Renal pelvis (tissue), 12 donors: ENCODE data around the gene DMBX1. TPM values are rescaled to one million over a fixed set of nuclear protein-coding genes. Genes with fewer than 3 reads are reported as not detected.

Experiments
- DNase-seq: peaks from one replicate; pipeline ENCODE4 v3.0.0-alpha.2; 2013
- long read RNA-seq, 16 experiments: transcript quantifications; one replicate each; lab custom pipeline, GENCODE V29; 2026
- polyA plus RNA-seq, 3 donors: library from polyadenylated mRNA; unstranded; fragments of 120-200 nt; gene quantifications; one replicate each; pipeline ENCODE4 v1.2.1, GENCODE V29; 2013; ENCODE audit not compliant: insufficient read length in 3 of 3

DMBX1 gene
- under 1 TPM in 1 of 3 donors, not detected in 2; 0.06 TPM for polyA plus RNA-seq
- long read RNA-seq, donor 1 = 0 reads
- long read RNA-seq, donor 2 = 0 reads
- long read RNA-seq, donor 3 = 0 reads
- long read RNA-seq, donor 4 = 0 reads
- long read RNA-seq, donor 5 = 0 reads
- long read RNA-seq, donor 6 = 0 reads
- long read RNA-seq, donor 7 = 0 reads
- long read RNA-seq, donor 8 = 0 reads
- long read RNA-seq, donor 9 = 0 reads
- long read RNA-seq, donor 10 = 0 reads
- long read RNA-seq, donor 11 = 0 reads
- long read RNA-seq, donor 12 = 0 reads
- long read RNA-seq, donor 13 = 0 reads
- long read RNA-seq, donor 14 = 0 reads
- long read RNA-seq, donor 15 = 0 reads
- long read RNA-seq, donor 16 = 0 reads

DNA sequence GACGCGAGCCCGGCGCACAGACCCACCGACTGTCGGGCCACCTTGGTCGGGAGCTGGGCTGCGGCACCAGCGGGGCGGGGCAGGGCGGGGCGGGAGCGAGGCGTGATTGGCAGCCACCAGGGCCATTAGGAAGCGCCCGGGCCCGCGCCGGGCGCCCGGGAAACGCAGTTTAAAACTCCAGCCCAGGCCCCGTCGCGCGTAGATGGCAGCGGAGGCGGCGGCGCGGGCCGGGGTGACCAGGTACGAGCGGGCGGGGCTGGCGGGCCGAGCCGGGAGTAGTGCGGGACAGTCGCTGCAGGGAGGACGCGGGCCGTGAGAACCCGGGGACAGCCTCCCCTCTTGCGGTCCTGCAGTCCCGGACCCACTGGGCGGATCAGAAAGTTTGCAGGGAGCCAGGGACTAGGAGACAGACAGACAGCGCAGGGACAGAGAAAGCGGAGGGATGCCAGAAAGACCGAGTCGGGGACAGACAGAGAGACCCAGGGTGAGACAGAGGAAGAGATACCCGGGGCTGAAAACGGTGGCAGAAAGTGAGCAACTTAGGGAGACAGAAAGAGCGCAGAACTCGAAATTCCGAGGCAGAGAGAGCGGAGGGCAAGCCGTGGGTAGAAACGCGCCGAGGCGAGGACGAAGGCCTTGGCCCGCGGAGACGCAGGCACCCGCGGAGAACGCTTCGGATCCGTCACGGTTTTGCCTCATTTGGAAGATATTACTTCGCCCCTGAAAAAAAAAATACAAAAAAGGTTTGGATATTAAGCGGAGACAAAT, at the start of gene DMBX1:
TSS of gene DMBX1 (plus strand) at position 199 of the 768 bp plus-strand sequence. CDS start 17,175 bp downstream, outside the sequence.
- DNase-seq = no peak

DNA sequence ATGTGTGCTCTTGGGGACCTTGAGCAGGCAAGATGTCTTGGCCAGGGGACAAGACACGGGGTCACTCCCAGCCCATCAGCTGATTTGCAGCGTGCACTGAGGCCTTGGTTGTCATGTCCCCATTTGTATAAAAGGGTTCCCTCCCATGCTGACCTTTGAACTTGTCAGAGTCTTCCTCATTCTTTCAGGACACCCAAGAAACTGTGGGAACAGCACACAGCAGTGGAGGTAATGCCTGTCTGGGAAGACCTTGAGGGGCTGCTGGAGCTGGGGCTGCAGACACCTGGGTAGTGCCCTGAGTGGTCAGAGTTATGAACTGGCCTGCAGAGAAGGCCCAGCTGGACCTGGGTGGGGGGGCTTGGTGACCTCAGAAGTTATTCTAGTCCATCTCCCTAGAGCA, 49.2 kb upstream of the DMBX1 start:
- DNase-seq = no peak

DNA sequence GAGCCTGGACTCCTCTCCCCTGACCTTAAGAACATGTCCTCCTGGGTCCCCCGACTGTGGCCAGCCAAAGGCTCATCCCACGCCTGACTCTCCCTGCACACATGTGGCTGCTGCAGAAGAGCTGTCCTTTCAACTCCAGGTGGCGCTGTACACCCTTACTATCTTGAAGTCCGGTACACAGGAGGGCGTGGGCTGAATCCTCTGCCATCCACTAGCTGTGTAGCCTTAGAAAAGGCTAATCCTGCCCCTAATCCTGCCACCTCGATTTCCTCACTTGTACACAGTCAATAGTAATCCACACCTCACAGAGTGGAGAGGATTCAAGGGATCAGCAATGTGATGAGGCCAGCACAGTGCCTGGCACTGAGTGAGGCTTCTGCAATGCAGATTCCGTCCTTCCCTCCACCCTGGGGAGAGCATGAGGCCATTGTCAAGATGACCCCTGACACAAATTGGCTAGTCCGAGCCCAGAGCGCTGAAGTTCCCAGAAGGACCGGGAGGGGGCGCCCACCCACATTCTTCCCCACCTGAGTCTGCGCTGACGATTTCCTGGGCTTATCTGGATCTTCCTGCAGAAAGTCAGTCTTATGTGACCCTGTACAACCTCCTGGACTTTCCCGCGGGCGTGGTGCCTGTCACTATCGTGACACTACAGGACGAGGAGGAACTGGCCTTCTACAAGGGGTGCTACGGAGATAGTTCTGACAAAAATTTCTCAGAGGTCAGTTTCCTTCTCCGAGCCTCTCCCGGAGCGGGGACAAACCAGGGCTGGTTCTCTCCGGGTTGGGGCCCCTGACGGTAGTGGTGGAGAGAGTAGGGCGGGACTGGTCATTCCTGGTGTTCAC, 47.1 kb upstream of the DMBX1 start:
- DNase-seq = peak; percentile 65

DNA sequence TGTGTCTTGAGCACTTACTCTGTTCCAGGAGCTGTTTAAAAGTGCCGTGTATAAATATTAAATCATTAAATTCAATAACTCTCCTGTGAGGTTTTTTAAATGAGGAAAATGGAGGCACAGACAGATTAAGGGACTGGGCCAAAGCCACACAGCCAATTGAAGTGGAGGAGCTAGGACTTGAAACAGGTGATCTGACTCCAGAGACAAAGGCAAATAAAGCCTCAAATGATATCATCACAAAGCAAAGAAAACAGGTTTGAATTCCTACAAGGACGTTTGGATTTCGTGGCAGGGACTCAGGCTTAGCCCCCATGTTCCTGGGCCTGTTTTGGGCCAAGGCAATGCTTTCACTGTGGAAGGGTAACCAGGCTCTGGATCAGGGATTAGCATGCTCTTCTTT, 45.2 kb upstream of the DMBX1 start:
- DNase-seq = no peak

DNA sequence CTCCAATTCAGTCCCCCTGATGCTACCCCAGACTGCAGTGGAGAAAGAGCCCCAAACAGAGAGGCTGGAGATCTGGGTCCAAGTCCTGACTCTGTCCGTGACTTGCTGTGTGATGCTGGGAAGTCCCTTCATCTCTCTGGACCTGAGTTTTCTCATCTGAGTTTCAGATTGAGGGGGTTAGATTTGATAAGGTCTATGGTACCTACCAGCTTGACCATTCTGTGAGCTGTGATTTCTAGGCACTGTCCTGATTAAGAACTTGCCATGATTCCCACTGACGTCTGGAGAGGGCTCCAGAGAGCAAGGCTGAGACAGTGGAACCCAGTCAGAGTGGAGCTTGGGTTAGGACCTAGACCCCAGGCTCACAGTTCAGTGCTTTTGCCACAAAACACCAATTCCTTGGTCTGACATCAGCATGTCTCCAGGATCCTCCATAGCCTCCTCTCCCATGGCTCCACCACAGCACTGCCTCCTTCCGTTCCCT, 43.8 kb upstream of the DMBX1 start:
- DNase-seq = no peak

DNA sequence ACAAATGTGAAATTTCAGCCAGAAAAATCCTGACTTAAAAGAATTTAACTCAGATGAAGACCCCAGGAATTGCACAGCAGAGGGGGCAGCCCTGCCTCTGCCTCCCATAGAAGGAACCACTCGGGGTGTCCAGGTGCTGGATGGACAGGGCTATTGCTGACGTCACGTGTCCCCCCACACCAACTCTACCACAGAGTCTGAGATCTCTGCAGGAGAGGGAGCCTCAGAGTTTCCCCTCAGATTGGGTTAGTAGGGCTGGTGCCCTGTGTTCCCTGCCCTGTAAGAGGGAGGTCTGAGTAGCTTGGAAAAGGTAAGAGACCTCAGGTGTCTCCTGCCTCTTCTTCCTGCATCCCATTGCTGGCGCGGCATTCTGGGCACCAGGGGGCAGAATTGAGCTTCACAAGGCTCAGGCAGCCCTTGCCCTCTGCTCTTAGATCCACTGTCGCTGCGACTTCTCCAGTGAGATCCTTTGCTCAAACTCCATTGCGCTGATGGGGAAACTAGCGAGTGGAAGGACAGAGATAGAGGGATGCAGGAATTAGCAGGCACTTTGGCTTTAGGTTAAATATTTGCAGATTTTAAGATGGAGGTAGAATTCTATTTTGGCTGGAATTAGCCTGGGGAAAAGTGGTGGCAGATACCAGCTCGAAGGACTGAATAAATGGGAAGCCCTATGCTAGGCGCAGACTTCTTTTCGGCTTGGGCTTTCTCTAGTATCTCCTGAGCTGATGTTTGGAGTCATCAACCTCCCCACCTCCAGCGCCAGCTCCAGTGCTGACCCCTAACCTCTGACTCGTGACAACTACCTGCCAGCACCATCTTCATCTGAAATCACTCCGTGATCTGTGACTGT, 42.8 kb upstream of the DMBX1 start:
- peak; percentile 76 for DNase-seq

DNA sequence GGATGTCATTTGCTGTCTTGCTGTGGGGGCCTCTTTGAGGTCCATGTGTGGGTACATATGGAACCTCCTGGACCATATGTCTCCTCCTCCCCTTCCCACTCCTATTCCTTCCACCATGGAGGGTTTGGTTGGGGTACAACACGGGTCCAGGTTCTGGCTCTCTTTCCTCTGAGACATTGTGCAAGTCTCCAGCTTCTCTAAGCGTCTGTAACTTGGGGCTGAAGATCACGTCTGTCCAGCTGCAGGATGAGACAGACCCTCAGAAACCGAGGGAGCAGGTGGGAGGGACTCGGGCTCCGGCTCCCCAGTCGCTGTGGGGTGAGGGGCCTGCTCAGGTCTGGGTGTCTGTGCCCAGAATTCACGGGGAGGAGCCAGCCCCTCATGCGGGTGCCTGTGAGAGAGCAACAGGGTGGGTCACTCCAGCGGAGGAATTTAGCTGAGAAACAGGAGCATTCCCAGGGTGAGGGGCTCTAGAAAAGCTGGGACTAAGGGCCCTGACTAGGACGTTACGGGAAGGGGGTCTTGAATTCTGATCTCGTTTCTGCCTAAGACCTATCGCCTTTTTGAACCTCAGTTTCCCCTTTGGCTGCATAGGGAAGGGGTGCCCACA, 42.0 kb upstream of the DMBX1 start:
- DNase-seq = no peak

DNA sequence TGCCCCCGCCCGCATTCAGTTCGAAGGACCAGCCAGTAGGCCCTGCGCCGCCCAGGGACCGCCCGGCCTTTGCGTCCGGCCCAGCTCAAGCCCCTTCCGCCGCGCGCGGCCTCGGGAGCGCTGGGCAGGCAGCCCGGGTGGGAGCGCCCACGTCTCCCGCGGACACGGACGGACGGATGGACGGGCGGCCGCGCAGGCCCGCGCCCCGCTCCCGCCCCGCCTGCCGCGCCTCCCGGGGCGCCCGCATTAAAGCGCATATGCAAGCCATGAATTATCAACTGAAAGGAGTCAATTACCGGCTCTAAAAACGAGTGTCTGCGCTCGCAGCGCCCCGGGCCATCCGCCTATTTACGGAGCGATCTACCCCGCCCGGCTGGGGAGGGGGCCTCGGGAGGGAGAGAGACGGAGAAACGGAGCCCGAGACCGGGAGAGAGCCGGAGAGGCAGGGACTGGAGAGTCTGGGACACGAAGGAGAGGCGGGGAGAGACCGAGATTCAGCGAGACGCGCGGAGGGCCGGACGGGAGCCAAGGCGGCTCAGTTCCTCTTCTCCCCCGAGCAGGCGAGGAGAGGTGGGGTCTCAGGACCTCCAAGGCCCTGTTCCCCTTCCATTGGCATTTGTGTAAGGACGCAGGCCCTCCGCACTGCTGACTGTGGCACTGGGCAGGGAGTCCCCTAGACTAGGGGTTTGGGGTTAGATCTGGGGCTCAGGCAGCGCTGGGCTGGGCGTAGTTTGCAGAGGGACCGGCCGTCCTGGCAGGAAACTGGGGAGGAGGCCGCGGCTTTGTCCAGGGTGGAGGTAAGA, 41.3 kb upstream of the DMBX1 start:
- DNase-seq = no peak

DNA sequence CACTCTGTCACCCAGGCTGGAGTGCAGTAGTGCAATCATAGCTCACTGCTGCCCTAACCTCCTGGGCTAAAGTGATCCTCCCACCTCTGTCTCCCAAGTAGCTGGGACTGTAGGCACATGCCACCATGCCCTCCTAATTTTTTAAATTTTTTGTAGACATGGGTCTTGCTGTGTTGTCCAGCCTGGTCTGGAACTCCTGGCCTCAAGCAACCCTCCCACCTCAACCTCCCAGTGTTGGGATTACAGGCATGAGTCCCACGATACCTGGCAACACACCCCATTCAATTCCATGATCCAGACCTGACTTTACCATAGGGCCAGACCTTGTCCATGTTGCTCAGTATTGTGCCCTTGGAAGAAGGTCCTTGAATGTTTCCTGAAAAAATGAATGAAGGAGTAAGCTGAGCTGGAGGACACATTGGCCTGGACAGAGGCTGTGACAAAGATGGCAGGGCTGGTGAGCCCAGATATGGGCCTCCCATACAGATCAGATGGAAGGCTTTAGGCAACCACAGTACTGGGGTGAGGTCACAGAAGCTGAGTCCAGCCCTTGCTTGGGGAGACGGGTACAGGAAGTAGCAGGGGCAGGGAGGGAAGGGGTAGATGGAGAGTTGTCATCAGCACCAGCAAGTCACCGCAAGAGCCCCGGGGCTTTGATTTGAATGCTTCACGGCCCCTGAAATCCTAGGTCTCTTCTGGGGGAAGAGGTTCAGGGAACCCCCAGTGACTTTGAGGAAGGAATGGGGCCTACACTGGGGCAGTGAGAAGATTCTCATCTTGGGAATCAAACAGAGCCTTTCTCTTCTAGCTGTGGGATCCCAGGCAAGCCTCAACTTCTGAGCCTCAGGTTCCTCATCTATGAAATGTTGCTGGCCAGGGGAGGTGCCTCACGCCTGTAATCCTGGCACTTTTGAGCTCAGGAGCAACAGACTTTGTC, 40.1 kb upstream of the DMBX1 start:
- no peak for DNase-seq

DNA sequence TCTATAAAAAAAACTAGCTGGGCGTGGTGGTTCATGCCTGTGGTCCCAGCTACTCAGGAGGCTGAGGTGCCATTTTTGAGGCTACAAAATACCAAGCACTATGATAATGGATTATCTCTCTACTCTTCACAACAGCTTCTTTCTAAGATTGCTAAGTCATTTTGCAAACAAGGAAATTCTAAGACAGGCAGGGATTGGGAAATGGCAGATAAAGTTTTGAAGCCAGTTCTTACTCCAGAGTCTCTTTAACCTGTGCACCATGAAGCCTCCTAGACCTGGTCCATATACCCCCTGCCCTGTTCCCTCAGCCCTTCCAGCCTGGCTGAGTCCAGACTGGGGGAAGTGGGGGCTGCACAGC, 39.5 kb upstream of the DMBX1 start:
- DNase-seq = no peak

DNA sequence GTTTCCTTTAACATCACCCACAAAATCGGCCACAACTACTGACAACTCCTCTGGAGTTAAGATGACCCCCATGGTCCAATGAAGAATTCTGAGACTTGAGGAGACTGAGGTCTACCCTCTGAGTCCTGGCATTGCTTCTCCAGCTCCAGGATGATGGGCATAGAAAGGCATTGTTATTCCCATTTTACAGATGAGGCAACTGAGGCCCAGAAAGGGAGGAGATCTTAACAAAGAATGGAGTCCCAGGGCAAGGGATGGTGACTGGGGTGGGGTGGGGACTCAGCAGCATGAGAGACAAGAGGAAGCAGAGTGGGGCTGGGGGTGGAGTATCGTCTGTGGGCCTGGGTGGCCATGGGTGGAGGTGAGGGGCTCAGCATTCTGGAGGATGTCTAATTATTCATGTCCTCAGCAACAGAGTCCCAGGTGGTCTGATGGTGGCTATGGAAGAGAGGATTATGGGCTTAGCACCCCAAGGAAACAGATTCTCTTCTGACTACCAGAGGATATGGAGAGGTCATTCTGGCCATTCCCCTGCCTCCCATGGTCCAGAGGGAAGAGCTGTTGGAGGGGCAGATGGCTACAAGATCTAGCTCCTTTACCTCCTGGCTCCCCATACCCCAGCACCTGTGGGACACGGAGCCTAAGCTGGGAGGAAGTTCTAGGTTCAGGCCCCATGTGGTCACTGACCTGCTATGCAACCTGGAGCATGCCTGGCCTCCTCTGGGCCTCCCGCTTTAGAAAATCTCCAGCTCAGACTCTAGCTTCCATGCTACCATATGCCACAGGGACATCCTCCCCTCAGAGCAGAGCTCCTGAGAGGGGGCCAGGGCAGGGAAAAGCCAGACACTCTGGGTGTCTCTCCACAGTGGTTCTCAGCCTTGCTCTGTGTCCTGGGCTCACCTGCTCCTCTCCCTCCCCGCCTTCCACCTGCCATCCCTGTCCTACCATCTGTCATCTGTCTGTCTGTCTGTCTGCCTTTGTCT, 37.4 kb upstream of the DMBX1 start:
- DNase-seq = no peak

DNA sequence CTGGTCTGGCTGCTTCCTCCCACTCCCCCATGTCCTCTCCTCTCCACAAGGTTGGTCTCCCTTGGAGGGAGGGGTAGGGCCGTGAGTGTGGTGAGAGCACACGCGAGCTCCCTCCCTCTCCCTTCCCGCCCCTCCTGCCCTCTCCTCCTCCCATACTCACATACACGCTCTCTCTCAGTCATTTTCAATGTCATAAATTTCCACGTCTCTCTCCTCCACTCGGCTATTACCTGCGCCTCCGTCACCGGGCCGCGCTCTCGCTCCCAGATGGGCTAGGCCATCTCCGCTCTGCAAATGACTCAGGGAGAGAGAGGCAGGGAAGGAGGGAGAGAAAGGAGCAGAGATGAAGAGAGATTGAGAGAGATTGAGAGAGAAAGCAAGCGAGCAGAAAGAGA, 36.7 kb upstream of the DMBX1 start:
- DNase-seq = no peak

DNA sequence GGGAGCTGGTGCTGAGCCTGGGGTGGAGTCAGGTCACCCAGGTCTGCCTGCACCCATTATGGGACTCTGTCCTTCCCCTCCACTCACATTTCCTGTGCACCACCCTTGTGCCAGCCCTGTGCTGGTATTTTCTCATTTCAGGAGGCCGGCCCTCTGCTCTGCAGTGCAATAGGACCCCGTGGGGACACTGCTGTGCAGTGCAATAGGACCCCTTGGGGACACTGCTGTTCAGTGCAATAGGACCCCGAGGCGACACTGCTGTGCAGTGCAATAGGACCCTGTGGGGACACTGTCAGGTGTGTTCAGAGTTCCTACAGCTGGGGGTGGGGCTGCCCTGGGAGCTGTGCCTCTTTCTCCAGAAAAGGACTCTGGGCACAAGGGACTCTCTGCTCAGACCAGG, 36.2 kb upstream of the DMBX1 start:
- no peak for DNase-seq

DNA sequence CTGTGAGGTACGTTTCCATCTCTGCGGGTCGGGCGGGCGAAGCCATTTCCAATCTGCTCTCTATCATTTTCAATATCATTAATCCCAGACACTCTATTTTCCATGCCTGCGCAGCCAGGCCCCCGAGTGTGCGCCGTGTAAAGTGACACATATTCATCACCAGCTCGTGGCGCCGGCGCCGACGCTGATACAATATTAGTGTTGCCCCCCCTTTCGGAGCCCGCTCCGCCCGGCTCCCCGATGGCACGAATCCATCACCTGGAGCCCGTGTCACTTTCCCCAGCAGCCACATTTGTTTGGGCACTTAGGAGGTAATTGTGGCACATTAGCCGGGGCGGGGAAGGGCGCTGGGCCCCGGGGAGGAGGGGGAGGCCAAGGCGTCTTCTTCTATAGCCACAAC, 33.7 kb upstream of the DMBX1 start:
- DNase-seq = no peak

DNA sequence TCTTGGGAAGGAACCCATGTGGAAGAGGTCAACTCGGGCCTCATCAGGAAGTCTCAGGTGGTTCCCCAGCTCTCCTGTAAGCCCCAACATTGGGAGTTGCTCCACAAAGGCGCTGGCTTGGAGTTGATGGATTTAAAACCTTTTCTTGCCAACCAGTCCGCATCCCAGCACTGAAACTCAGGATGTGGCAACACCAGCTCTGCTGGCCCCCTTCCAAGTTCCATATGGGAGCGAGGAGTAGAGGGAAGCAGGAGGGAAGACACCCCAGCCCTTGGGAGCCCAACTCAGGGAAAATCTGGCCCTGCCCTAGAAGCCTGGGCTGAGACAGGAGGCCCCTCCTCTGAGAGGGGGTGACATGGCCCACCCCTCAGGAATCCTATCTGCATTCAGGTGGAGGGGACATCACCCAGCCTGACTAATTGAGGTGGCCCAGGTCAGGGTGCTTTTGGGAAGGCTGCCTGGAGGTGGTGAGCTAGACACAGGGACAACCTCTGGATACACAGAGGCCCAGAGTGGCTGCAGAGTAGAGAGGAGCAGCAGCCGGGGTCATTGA, 33.1 kb upstream of the DMBX1 start:
- no peak for DNase-seq

DNA sequence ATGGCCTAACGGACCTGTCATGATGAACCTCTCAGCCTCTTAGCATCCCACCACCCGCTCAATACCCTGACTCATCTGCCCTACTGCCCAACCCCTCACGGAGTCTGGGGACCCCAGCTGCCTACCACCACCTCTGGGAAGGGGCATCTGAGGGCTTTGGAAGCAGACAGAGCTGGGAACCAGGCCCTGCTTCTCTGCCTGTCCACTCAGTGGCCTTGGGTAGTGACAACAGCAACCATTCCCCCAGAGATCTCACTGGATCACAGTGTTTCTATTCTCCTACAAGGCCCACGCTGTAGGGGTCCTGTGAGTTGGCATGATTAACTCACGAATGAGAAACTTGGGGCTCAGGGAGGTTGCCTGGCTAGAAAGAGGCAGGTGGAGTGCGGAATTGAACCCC, 32.5 kb upstream of the DMBX1 start:
- DNase-seq = no peak

DNA sequence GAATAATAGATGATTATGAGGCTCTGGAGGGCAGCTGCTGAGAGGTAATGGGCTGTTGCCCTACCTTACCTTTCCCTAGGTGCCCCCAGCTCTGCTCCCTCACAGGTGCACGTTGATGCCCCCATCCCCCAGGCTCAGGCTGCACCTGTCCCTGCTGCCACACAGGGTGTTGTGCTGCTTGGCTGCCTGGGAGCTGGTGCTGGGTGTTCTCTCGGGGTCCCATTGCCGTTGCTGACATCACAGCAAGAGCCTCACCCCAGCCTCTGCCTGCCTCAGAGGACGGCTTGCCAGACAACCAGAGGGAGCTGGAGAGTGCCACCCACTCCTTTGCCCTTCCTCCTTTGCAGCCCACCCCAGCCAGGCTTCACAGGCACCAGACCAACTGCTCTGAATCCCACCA, 31.4 kb upstream of the DMBX1 start:
- no peak for DNase-seq
